K562 (cell line): ENCODE data around the gene SUCNR1. TPM values are rescaled to one million over a fixed set of nuclear protein-coding genes. Genes with fewer than 3 reads are reported as not detected.
A peak's percentile ranks its signal among the peaks of the same experiment; 100 is the strongest.

ENCODE experiments used
- ATAC-seq: fragments of 200-7000 bp; cut with Tn5 transposase; 3 replicates; pipeline ENCODE4 v1.9.1; 2020; ENCODE audit warnings: moderate library complexity
- BruUV-seq: library from RNA; stranded (reverse); fragments of 400-500 nt; replicated peaks from 2 replicates; lab custom pipeline; 2021; lab: Mats Ljungman, UMichigan
- CTCF ChIA-PET: fragments of 300-600 bp; formaldehyde crosslinking; extraction: SDS; loops from one replicate; lab custom pipeline; 2021; ENCODE audit warnings: low intra/inter-chr PET ratio; lab: Yijun Ruan, JAX
- POLR2A ChIA-PET: fragments of 300-600, 350-650 bp; sonication (Branson Sonifier 250); formaldehyde crosslinking; extraction: SDS; loops from one replicate; lab custom pipeline; 2021; ENCODE audit warnings: antibody characterized with exemption, inconsistent platforms; lab: Yijun Ruan, JAX
- DNase-seq, 4 experiments: peaks; one replicate each; pipeline versions ENCODE4 v3.0.0 to v3.0.0-alpha.2; 2011 to 2018; ENCODE audit warnings: low spot score in 3 of 4, mixed read lengths in 3 of 4; ENCODE audit errors: extremely low read depth in 1 of 4
- FAIRE-seq: peaks from 2 replicates; lab custom pipeline; 2011; peaks lifted over from hg19 to GRCh38; lab: Jason Lieb, UNC
- H2AFZ ChIP-seq: 2 replicates; pipeline ENCODE4 v1.6.0; 2011; ENCODE audit warnings: low read depth, low read length, control low read depth, inconsistent platforms
- H3K27ac ChIP-seq: fragments of 200-600 bp; 3 replicates; pipeline ENCODE4 v1.8.0; 2011; ENCODE audit warnings: low read depth, mild to moderate bottlenecking, control low read depth, inconsistent platforms, low read length, moderate library complexity, mixed read lengths; ENCODE audit errors: extremely low read depth
- H3K27me3 ChIP-seq, 2 experiments: fragments of 300-600 bp in 1 of 2; 2 replicates in 1 of 2; 3 replicates in 1 of 2; pipeline versions ENCODE4 v1.6.0 to v1.8.0; 2011; ENCODE audit warnings: inconsistent platforms in 2 of 2, low read length in 2 of 2, mild to moderate bottlenecking in 1 of 2, mixed read lengths in 1 of 2, moderate library complexity in 1 of 2; ENCODE audit not compliant: control insufficient read depth in 2 of 2, insufficient read depth in 2 of 2
- H3K36me3 ChIP-seq: fragments of 300-600 bp; 3 replicates; pipeline ENCODE4 v1.8.0; 2011; ENCODE audit warnings: mild to moderate bottlenecking, low read length, inconsistent platforms; ENCODE audit not compliant: control insufficient read depth, insufficient read depth
- H3K4me1 ChIP-seq, 2 experiments: fragments of 200-600 bp in 1 of 2; replicated peaks in 1 of 2; 2 replicates in 1 of 2; 3 replicates in 1 of 2; pipeline versions ENCODE4 v1.5.1 to v1.8.0; 2011; ENCODE audit warnings: inconsistent platforms in 2 of 2, low read length in 2 of 2, mild to moderate bottlenecking in 1 of 2, mixed read lengths in 1 of 2, moderate library complexity in 1 of 2; ENCODE audit not compliant: control insufficient read depth in 2 of 2, insufficient read depth in 2 of 2
- H3K4me2 ChIP-seq: 2 replicates; pipeline ENCODE4 v1.6.1; 2011; ENCODE audit warnings: low read length, control low read depth, inconsistent platforms, mixed read lengths; ENCODE audit not compliant: insufficient read depth
- H3K4me3 ChIP-seq: fragments of 200-600 bp; sonication (generic), shearing (Covaris generic); 2 replicates; pipeline ENCODE4 v1.5.1; 2016; ENCODE audit warnings: control low read depth, inconsistent platforms
- H3K79me2 ChIP-seq: fragments of 200-600 bp; 3 replicates; pipeline ENCODE4 v1.8.0; 2011; ENCODE audit warnings: low read length, inconsistent platforms; ENCODE audit not compliant: control insufficient read depth, insufficient read depth
- H3K9ac ChIP-seq, 2 experiments: 2 replicates each; pipeline versions ENCODE4 v1.6.0 to v1.6.1; 2011; ENCODE audit warnings: low read depth in 2 of 2, low read length in 2 of 2, control low read depth in 1 of 2, inconsistent platforms in 1 of 2, mild to moderate bottlenecking in 1 of 2, mixed read lengths in 1 of 2; ENCODE audit not compliant: insufficient read depth in 1 of 2
- H3K9me1 ChIP-seq: one replicate; pipeline ENCODE4 v1.6.0; 2011; ENCODE audit warnings: inconsistent platforms, mild to moderate bottlenecking, low read length, moderate library complexity; ENCODE audit not compliant: control insufficient read depth, insufficient read depth
- H3K9me3 ChIP-seq: replicated peaks from 2 replicates; pipeline ENCODE4 v1.5.1; 2011; ENCODE audit warnings: low read depth, low read length, inconsistent platforms; ENCODE audit not compliant: control insufficient read depth, insufficient read depth
- H4K20me1 ChIP-seq: replicated peaks from 2 replicates; pipeline ENCODE4 v1.6.1; 2011; ENCODE audit warnings: low read length, inconsistent platforms, mixed read lengths; ENCODE audit not compliant: control insufficient read depth, insufficient read depth
- C11orf30 ChIP-seq: fragments of 450-650 bp; IDR thresholded peaks from 2 replicates; pipeline ENCODE4 v1.6.1; 2016; ENCODE audit warnings: low read depth, mild to moderate bottlenecking
- MAFG ChIP-seq: fragments of 450-650 bp; conservative IDR thresholded peaks from 2 replicates; pipeline ENCODE4 v1.6.1; 2016; ENCODE audit warnings: missing genetic modification characterization, missing compliant biosample characterization
- NFE2 ChIP-seq: IDR thresholded peaks from 2 replicates; pipeline ENCODE4 v1.6.1; 2014; ENCODE audit warnings: antibody characterized with exemption, low read depth
- NFIC ChIP-seq: fragments of 450-650 bp; IDR thresholded peaks from 2 replicates; pipeline ENCODE4 v1.6.1; 2017; ENCODE audit warnings: mild to moderate bottlenecking, inconsistent platforms
- NFIX ChIP-seq: fragments of 250-450 bp; sonication (Bioruptor Pico); IDR thresholded peaks from 2 replicates; pipeline ENCODE4 v1.4.0; 2020; ENCODE audit warnings: low read depth, mild to moderate bottlenecking, moderate library complexity
- ZNF121 ChIP-seq: sonication (generic); formaldehyde crosslinking; conservative IDR thresholded peaks from 2 replicates; pipeline ENCODE4 v1.8.0; 2022; ENCODE audit warnings: missing genetic modification reagents
- WGBS: fragments of 100-300 bp; shearing (Covaris generic); methylation state at CpG from one replicate; pipeline ENCODE4 v1.1.6; 2016; ENCODE audit warnings: low coverage, mixed read lengths; ENCODE audit not compliant: insufficient coverage; ENCODE audit errors: missing lambda C conversion rate; 5-methylcytosine and 5-hydroxymethylcytosine counted together
- in situ Hi-C: fragments of 300-500 bp; cut with MboI; formaldehyde crosslinking; loops from 4 replicates; pipeline ENCODE4 v1.15.0; 2018; ENCODE audit warnings: inconsistent platforms, mixed read lengths
- intact Hi-C: fragments of 100-400 bp; cut with micrococcal nuclease; formaldehyde crosslinking; loops from 2 replicates; pipeline ENCODE4 v1.14.2; 2022
- polyA plus RNA-seq, 8 experiments: library from polyadenylated mRNA; depleted of rRNA in 4 of 8; stranded (reverse) in 5 of 8; unstranded in 3 of 8; fragments of >200 nt; fragmentation: Nextera tagmentation in 2 of 8; fragmentation: Illumina TruSeq in 1 of 8; extraction: Ambion mirVana in 2 of 8; extraction: Trizol in 1 of 8; gene quantifications; 2 replicates each; pipeline versions ENCODE4 v1.2.1 to v1.2.3, GENCODE V29; 2011 to 2014; ENCODE audit warnings: inconsistent platforms in 1 of 8, missing spikeins in 1 of 8
- total RNA-seq, 7 experiments: library from RNA; depleted of rRNA in 6 of 7; stranded (reverse); fragments of >200 nt in 6 of 7; fragmentation: Illumina TruSeq in 2 of 7; extraction: Trizol in 2 of 7; gene quantifications; 2 replicates each; pipeline versions ENCODE4 v1.2.1 to v1.2.3, GENCODE V29; 2011 to 2021; ENCODE audit warnings: low replicate concordance in 1 of 7
- TF ChIP-seq, protein P1 (sequence below): fragments of 450-650 bp; IDR thresholded peaks from 2 replicates; pipeline ENCODE4 v1.6.1; 2016

Gene SUCNR1
- total and polyA plus RNA-seq, 9 of the 15 experiments (the other 6 are each of a cell fraction or from before 2014, with no cell fraction given): 0.04 to 0.54 (median 0.13) TPM

DNA sequence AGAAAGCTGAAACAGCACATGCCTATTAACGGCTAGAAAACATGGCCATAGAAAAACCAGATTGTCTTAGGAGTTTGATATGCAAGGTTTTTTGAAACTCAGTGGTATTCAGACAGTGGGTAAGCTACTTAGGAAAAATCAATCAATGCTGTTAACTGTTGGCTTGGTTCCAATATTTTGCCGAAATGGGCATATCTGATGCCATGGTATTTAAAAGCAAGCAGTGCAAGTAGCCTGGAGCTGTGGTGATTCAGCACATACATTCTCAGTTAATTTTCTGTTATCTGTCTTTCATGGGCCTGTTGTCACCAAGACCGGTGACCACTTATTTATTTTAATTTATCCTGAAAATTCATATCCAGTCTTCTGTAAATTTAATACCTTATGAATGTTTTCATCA is 17.3 kb upstream of the SUCNR1 start:
- no peak overlapping the region for H3K27ac ChIP-seq
- intact Hi-C loops (no loop called here), in situ Hi-C loops (no loop called here)
- ChIA-PET CTCF (no interaction called here), POLR2A (no interaction called here)
- DNase-seq: no peak
- H3K36me3 ChIP-seq: no peaks in the 10 kb centered on the region
- 0 out of 2 replicates have a peak, but pooled peaks have one; percentile 5 for TF ChIP-seq C11orf30
- TF ChIP-seq ZNF121 (CRISPR knock-in tag): no peak
- TF ChIP-seq, protein P1, sequence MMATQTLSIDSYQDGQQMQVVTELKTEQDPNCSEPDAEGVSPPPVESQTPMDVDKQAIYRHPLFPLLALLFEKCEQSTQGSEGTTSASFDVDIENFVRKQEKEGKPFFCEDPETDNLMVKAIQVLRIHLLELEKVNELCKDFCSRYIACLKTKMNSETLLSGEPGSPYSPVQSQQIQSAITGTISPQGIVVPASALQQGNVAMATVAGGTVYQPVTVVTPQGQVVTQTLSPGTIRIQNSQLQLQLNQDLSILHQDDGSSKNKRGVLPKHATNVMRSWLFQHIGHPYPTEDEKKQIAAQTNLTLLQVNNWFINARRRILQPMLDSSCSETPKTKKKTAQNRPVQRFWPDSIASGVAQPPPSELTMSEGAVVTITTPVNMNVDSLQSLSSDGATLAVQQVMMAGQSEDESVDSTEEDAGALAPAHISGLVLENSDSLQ: no peak
- peak; percentile 80 for TF ChIP-seq NFIC
- peak; percentile 40; the same call in 1 of the 2 replicates for TF ChIP-seq NFE2
- 0 out of 2 replicates have a peak, but pooled peaks have one; percentile 32 for TF ChIP-seq NFIX (CRISPR knock-in tag)
- 0 out of 2 replicates have a peak, but pooled peaks have one; percentile 5 for TF ChIP-seq MAFG (tag)
- no peak overlapping the region for H3K9ac ChIP-seq
- H4K20me1 ChIP-seq: no peaks in the 10 kb centered on the region
- H3K4me3 ChIP-seq: no peak overlapping the region
- no TSS peak for BruUV-seq
- H3K4me2 ChIP-seq: no peak overlapping the region
- no peak overlapping the region for H2AFZ ChIP-seq
- H3K27me3 ChIP-seq: no peaks in the 10 kb centered on the region
- no peaks in the 10 kb centered on the region for H3K9me1 ChIP-seq
- no peak for FAIRE-seq
- no peaks in the 10 kb centered on the region; the same call in 1 of the 2 replicates for H3K9me3 ChIP-seq
- no peak for ATAC-seq
- H3K4me1 ChIP-seq: peaks cover 5 to 8% of the 10 kb centered on the region in 2 experiments; a peak in 3 of 5 replicates
- no peaks in the 10 kb centered on the region for H3K79me2 ChIP-seq
- 36% methylated on average over 3 of the region's 3 CpGs for WGBS
